ENCODE data around the gene MED17.

MED17 gene

GRCh38 chr11:93817426-93818348, 33.6 kb downstream of the MED17 start:
- no peak for DNase-seq
- TF ChIP-seq POLR2A (IDR thresholded peaks at IDR 0.05; ENCODE audit: low read length) (no peak), GATA1 (IDR thresholded peaks at IDR 0.05; ENCODE audit: low read depth, low read length) (no peak)

- no peak for DNase-seq
- no peak for TF ChIP-seq GATA1 (IDR thresholded peaks at IDR 0.05; ENCODE audit: low read depth, low read length)
- TF ChIP-seq POLR2A (IDR thresholded peaks at IDR 0.05; ENCODE audit: low read length), result no peak
These were observed 36.0 kb downstream of the MED17 start for GRCh38 chr11:93819966-93820695.

- DNase-seq, result no peak
- TF ChIP-seq GATA1 (IDR thresholded peaks at IDR 0.05; ENCODE audit: low read depth, low read length) (no peak), POLR2A (IDR thresholded peaks at IDR 0.05; ENCODE audit: low read length) (no peak)
These were observed 36.8 kb downstream of the MED17 start for GRCh38 chr11:93820847-93821246.

GRCh38 chr11:93821617-93822016, 37.5 kb downstream of the MED17 start:
- no peak for DNase-seq
- TF ChIP-seq GATA1 (IDR thresholded peaks at IDR 0.05; ENCODE audit: low read depth, low read length) (no peak), POLR2A (IDR thresholded peaks at IDR 0.05; ENCODE audit: low read length) (no peak)

GRCh38 chr11:93822359-93822758, 38.3 kb downstream of the MED17 start:
- TF ChIP-seq GATA1 (IDR thresholded peaks at IDR 0.05; ENCODE audit: low read depth, low read length) (no peak), POLR2A (IDR thresholded peaks at IDR 0.05; ENCODE audit: low read length) (no peak)

GRCh38 chr11:93823210-93823609, 39.1 kb downstream of the MED17 start:
- TF ChIP-seq POLR2A (IDR thresholded peaks at IDR 0.05; ENCODE audit: low read length) (no peak), GATA1 (IDR thresholded peaks at IDR 0.05; ENCODE audit: low read depth, low read length) (no peak)
- DNase-seq, result no peak

More at GRCh38 chr11:93822359-93822758, 38.3 kb downstream of the MED17 start:
- DNase-seq, result no peak

GRCh38 chr11:93827363-93827762, 43.3 kb downstream of the MED17 start:
- TF ChIP-seq GATA1 (IDR thresholded peaks at IDR 0.05; ENCODE audit: low read depth, low read length) (no peak), POLR2A (IDR thresholded peaks at IDR 0.05; ENCODE audit: low read length) (no peak)
- DNase-seq, result no peak

GRCh38 chr11:93829598-93829997, 45.5 kb downstream of the MED17 start:
- TF ChIP-seq POLR2A (IDR thresholded peaks at IDR 0.05; ENCODE audit: low read length), result no peak
- no peak for TF ChIP-seq GATA1 (IDR thresholded peaks at IDR 0.05; ENCODE audit: low read depth, low read length)
- DNase-seq, result no peak

- DNase-seq, result no peak
These were observed 47.5 kb downstream of the MED17 start for GRCh38 chr11:93831343-93832127.

GRCh38 chr11:93832780-93833179, 48.7 kb downstream of the MED17 start:
- TF ChIP-seq POLR2A (IDR thresholded peaks at IDR 0.05; ENCODE audit: low read length) (no peak), GATA1 (IDR thresholded peaks at IDR 0.05; ENCODE audit: low read depth, low read length) (no peak)
- no peak for DNase-seq

More at GRCh38 chr11:93831343-93832127, 47.5 kb downstream of the MED17 start:
- TF ChIP-seq GATA1 (IDR thresholded peaks at IDR 0.05; ENCODE audit: low read depth, low read length) (no peak), POLR2A (IDR thresholded peaks at IDR 0.05; ENCODE audit: low read length) (no peak)

- no peak for DNase-seq
- TF ChIP-seq GATA1 (IDR thresholded peaks at IDR 0.05; ENCODE audit: low read depth, low read length), result no peak
These were observed 54.9 kb downstream of the MED17 start for GRCh38 chr11:93838967-93839366.

- TF ChIP-seq GATA1 (IDR thresholded peaks at IDR 0.05; ENCODE audit: low read depth, low read length) (no peak), POLR2A (IDR thresholded peaks at IDR 0.05; ENCODE audit: low read length) (no peak)
These were observed 56.1 kb downstream of the MED17 start for GRCh38 chr11:93840180-93840579.

GRCh38 chr11:93840981-93841380, 56.9 kb downstream of the MED17 start:
- no peak for DNase-seq
- no peak for TF ChIP-seq GATA1 (IDR thresholded peaks at IDR 0.05; ENCODE audit: low read depth, low read length)
- no peak for TF ChIP-seq POLR2A (IDR thresholded peaks at IDR 0.05; ENCODE audit: low read length)

More at GRCh38 chr11:93840180-93840579, 56.1 kb downstream of the MED17 start:
- DNase-seq, result no peak

GRCh38 chr11:93841446-93841845, 57.4 kb downstream of the MED17 start:
- no peak for DNase-seq
- TF ChIP-seq POLR2A (IDR thresholded peaks at IDR 0.05; ENCODE audit: low read length) (no peak), GATA1 (IDR thresholded peaks at IDR 0.05; ENCODE audit: low read depth, low read length) (no peak)
